ENCODE measurements around the gene PTEN.

The PTEN gene

DNA sequence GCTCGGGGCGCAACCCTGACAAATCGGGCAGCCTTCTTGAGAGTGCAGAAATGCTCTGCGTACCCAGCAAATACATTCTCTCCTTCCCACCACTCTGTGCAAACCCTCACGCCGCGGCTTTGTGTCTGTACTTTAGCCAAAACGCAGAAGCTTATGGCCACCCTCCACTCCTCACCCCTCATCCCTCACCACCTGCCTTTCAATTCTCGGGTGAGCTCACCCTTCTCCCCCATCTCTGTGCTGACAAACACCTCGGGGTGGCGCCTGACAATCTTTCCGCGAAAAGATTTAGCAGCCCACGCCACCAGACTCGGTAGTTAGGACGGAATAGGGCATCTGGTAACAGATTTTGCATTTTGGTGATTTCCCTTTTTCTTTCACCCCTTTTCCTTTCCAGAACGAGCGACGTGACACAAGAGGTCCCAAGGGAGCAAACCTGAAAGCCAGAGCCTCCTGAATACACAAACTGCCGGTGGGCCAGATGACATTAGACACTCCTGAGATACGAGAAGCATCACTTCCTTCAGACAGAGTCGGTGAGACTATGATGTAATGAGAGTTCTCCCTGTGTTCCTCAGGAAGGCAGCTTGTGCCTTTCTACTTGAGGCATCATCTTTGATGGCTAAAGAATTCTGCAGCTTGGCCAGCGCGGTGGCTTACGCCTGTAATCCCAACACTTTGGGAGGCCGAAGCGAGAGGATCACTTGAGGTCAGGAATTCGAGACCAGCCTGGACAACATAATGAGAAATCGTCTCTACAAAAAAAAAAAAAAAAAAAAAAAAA, 44.7 kb upstream of the PTEN start:
- TF ChIP-seq TCF12 (IDR thresholded peaks at IDR 0.05; ENCODE audit: low read depth), result no peak
- TF ChIP-seq EGR1 (IDR thresholded peaks at IDR 0.05), result no peak
- peak; percentile 36; the same call in 1 of the 2 replicates for TF ChIP-seq RAD21 (IDR thresholded peaks at IDR 0.05; ENCODE audit: low read depth)
- no peak for TF ChIP-seq USF1 (IDR thresholded peaks at IDR 0.05)
- no peak for TF ChIP-seq CEBPB (IDR thresholded peaks at IDR 0.05)
- TF ChIP-seq TAF1 (IDR thresholded peaks at IDR 0.05; ENCODE audit: low read depth), result no peak

- TF ChIP-seq ZBTB7A (IDR thresholded peaks at IDR 0.05; ENCODE audit: low read depth), result no peak
- no peak for TF ChIP-seq YY1 (IDR thresholded peaks at IDR 0.05; ENCODE audit: low read depth)
- TF ChIP-seq CREB1 (IDR thresholded peaks at IDR 0.05; ENCODE audit: low read depth), result no peak
- TF ChIP-seq MAX (IDR thresholded peaks at IDR 0.05), result no peak
- TF ChIP-seq REST (IDR thresholded peaks at IDR 0.05; ENCODE audit: low read depth), result no peak
- no peak for TF ChIP-seq TCF12 (IDR thresholded peaks at IDR 0.05; ENCODE audit: low read depth)
- no peak for TF ChIP-seq TEAD4 (IDR thresholded peaks at IDR 0.05)
Measured at GRCh38 chr10:87819289-87819585, 44.2 kb upstream of the PTEN start.

GRCh38 chr10:87826653-87827052, 36.8 kb upstream of the PTEN start:
- TF ChIP-seq TEAD4 (IDR thresholded peaks at IDR 0.05) (no peak), MAX (IDR thresholded peaks at IDR 0.05) (no peak), REST (IDR thresholded peaks at IDR 0.05; ENCODE audit: low read depth) (no peak), CREB1 (IDR thresholded peaks at IDR 0.05; ENCODE audit: low read depth) (no peak), TCF12 (IDR thresholded peaks at IDR 0.05; ENCODE audit: low read depth) (no peak), RAD21 (IDR thresholded peaks at IDR 0.05; ENCODE audit: low read depth) (no peak), TAF1 (IDR thresholded peaks at IDR 0.05; ENCODE audit: low read depth) (no peak)

DNA sequence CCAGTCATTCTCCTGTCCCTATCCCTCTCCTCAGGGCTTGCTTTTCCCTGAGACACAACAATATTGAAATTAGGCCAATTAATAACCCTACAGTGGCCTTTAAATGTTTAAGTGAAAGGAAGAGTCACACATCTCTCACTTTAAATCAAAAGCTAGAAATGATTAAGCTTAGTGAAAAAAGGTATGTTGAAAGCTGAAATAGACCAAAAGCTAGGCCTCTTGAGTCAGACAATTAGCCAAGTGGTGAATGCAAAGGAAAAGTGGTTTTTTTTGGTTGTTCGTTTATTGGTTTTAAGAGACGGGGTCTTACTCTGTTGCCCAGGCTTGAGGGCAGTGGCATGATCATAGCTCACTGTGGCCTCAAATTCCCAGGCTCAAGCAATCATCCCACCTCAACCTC, 35.7 kb upstream of the PTEN start:
- no peak for TF ChIP-seq TEAD4 (IDR thresholded peaks at IDR 0.05)
- TF ChIP-seq FOXM1 (IDR thresholded peaks at IDR 0.05; ENCODE audit: borderline replicate concordance, low read depth), result no peak
- TF ChIP-seq NFIC (IDR thresholded peaks at IDR 0.05), result no peak
- TF ChIP-seq EGR1 (IDR thresholded peaks at IDR 0.05), result no peak
- no peak for TF ChIP-seq REST (IDR thresholded peaks at IDR 0.05; ENCODE audit: low read depth)
- TF ChIP-seq TCF12 (IDR thresholded peaks at IDR 0.05; ENCODE audit: low read depth), result no peak
- TF ChIP-seq USF1 (IDR thresholded peaks at IDR 0.05), result no peak

- TF ChIP-seq TAF1 (IDR thresholded peaks at IDR 0.05; ENCODE audit: low read depth), result no peak
- TF ChIP-seq YY1 (IDR thresholded peaks at IDR 0.05; ENCODE audit: low read depth), result no peak
- TF ChIP-seq TEAD4 (IDR thresholded peaks at IDR 0.05), result no peak
- TF ChIP-seq RAD21 (IDR thresholded peaks at IDR 0.05; ENCODE audit: low read depth), result no peak
- TF ChIP-seq USF1 (IDR thresholded peaks at IDR 0.05), result no peak
Measured at GRCh38 chr10:87829986-87830729, 33.3 kb upstream of the PTEN start.
